H1 (cell line): ENCODE measurements around the gene POLE2. TPM values are rescaled to one million over a fixed set of nuclear protein-coding genes. Genes with fewer than 3 reads are reported as not detected.

Experiments used
- CTCF ChIA-PET: fragments of 300-600 bp; sonication (Branson Sonifier 250); formaldehyde crosslinking; loops from one replicate; lab custom pipeline; 2021; ENCODE audit not compliant: partially characterized antibody; lab: Charles Lee
- POLR2A ChIA-PET: fragments of 300-600 bp; sonication (Branson Sonifier 250); formaldehyde crosslinking; loops from one replicate; lab custom pipeline; 2021; ENCODE audit warnings: inconsistent platforms; ENCODE audit not compliant: partially characterized antibody; lab: Charles Lee
- DNase-seq, 2 experiments: peaks; one replicate each; pipeline versions ENCODE4 v3.0.0 to v3.0.0-alpha.2; 2010 to 2022; ENCODE audit warnings: low spot score in 2 of 2, low read depth in 1 of 2, mixed read lengths in 1 of 2
- FAIRE-seq: peaks from 2 replicates; lab custom pipeline; 2011; peaks lifted over from hg19 to GRCh38; lab: Jason Lieb, UNC
- H2AFZ ChIP-seq: 2 replicates; pipeline ENCODE4 v1.8.1; 2012; ENCODE audit warnings: low read length, inconsistent platforms
- H2AK5ac ChIP-seq: 2 replicates; pipeline ENCODE4 v1.6.1; 2013; ENCODE audit warnings: low read depth, low read length
- H2BK120ac ChIP-seq: replicated peaks from 2 replicates; pipeline ENCODE3; 2013; ENCODE audit warnings: low read depth, low read length, inconsistent platforms
- H2BK12ac ChIP-seq: 2 replicates; pipeline ENCODE4 v1.6.1; 2013; ENCODE audit warnings: low read depth, low read length
- H2BK15ac ChIP-seq: 2 replicates; pipeline ENCODE4 v1.6.1; 2013; ENCODE audit warnings: low read length
- H2BK20ac ChIP-seq: 2 replicates; pipeline ENCODE4 v1.6.1; 2013; ENCODE audit warnings: low read length
- H2BK5ac ChIP-seq: 2 replicates; pipeline ENCODE4 v1.6.1; 2013; ENCODE audit warnings: low read depth, low read length
- H3K14ac ChIP-seq: 2 replicates; pipeline ENCODE4 v1.6.1; 2013; ENCODE audit warnings: inconsistent platforms; ENCODE audit not compliant: insufficient read length
- H3K18ac ChIP-seq: 2 replicates; pipeline ENCODE4 v1.6.1; 2013; ENCODE audit warnings: low read length; ENCODE audit errors: extremely low read depth
- H3K23ac ChIP-seq: 2 replicates; pipeline ENCODE4 v1.6.1; 2013; ENCODE audit warnings: inconsistent platforms; ENCODE audit not compliant: insufficient read length
- H3K23me2 ChIP-seq: 2 replicates; pipeline ENCODE4 v1.6.1; 2013; ENCODE audit warnings: low read depth, low read length
- H3K27ac ChIP-seq: 2 replicates; pipeline ENCODE4 v1.6.1; 2011; ENCODE audit warnings: low read depth, low read length, inconsistent platforms
- H3K27me3 ChIP-seq, 4 experiments: replicated peaks in 1 of 4; 1 replicate in 1 of 4; 2 replicates in 3 of 4; pipeline versions ENCODE4 v1.6.1 to v1.8.1; 2011 to 2013; ENCODE audit warnings: low read length in 3 of 4, mild to moderate bottlenecking in 3 of 4, inconsistent platforms in 2 of 4, mixed read lengths in 2 of 4, moderate library complexity in 1 of 4; ENCODE audit not compliant: control insufficient read depth in 3 of 4, insufficient read depth in 3 of 4; ENCODE audit errors: extremely low read depth in 1 of 4
- H3K36me3 ChIP-seq, 4 experiments: 2 replicates each; pipeline versions ENCODE4 v1.6.1 to v1.8.1; 2011 to 2013; ENCODE audit warnings: mild to moderate bottlenecking in 4 of 4, low read length in 3 of 4, moderate library complexity in 2 of 4, control low read depth in 1 of 4, inconsistent platforms in 1 of 4; ENCODE audit not compliant: insufficient read depth in 4 of 4, control insufficient read depth in 2 of 4
- H3K4ac ChIP-seq: replicated peaks from 2 replicates; pipeline ENCODE3; 2013; ENCODE audit warnings: low read length, low read depth, mixed read lengths, inconsistent platforms; ENCODE audit not compliant: insufficient read length
- H3K4me1 ChIP-seq, 4 experiments: replicated peaks in 1 of 4; 1 replicate in 1 of 4; 2 replicates in 3 of 4; pipeline versions ENCODE4 v1.6.1 to v1.8.1; 2011 to 2013; ENCODE audit warnings: low read length in 3 of 4, inconsistent platforms in 2 of 4, mixed read lengths in 1 of 4; ENCODE audit not compliant: insufficient read depth in 4 of 4, control insufficient read depth in 3 of 4
- H3K4me2 ChIP-seq, 2 experiments: 2 replicates each; pipeline versions ENCODE4 v1.6.1 to v1.8.1; 2011 to 2013; ENCODE audit warnings: low read depth in 2 of 2, low read length in 2 of 2, control low read depth in 1 of 2, inconsistent platforms in 1 of 2, mild to moderate bottlenecking in 1 of 2; ENCODE audit not compliant: insufficient read depth in 1 of 2
- H3K4me3 ChIP-seq, 4 experiments: fragments of 200-600, 300-600 bp in 1 of 4; sonication (generic), shearing (Covaris generic), sonication (Bioruptor Twin) in 1 of 4; 2 replicates each; pipeline versions ENCODE4 v1.5.1 to v1.8.1; 2011 to 2016; ENCODE audit warnings: low read length in 4 of 4, low read depth in 3 of 4, control low read depth in 2 of 4, inconsistent platforms in 2 of 4, mild to moderate bottlenecking in 2 of 4, mixed read lengths in 1 of 4, moderate library complexity in 1 of 4; ENCODE audit not compliant: insufficient read depth in 2 of 4; ENCODE audit errors: extremely low read depth in 1 of 4
- H3K56ac ChIP-seq: replicated peaks from 2 replicates; pipeline ENCODE3; 2013; ENCODE audit warnings: low read depth, mild to moderate bottlenecking, mixed read lengths, low read length, inconsistent platforms; ENCODE audit not compliant: insufficient read length
- H3K79me1 ChIP-seq: 2 replicates; pipeline ENCODE4 v1.6.1; 2013; ENCODE audit warnings: low read depth, low read length, control low read depth
- H3K79me2 ChIP-seq, 2 experiments: 2 replicates each; pipeline versions ENCODE4 v1.6.1 to v1.8.1; 2012 to 2013; ENCODE audit warnings: low read length in 2 of 2, mild to moderate bottlenecking in 2 of 2, inconsistent platforms in 1 of 2; ENCODE audit not compliant: insufficient read depth in 2 of 2, control insufficient read depth in 1 of 2
- H3K9ac ChIP-seq, 4 experiments: replicated peaks in 1 of 4; 1 replicate in 1 of 4; 2 replicates in 3 of 4; pipeline versions ENCODE4 v1.6.1 to v1.8.1; 2011 to 2013; ENCODE audit warnings: low read depth in 3 of 4, low read length in 3 of 4, control low read depth in 2 of 4, mild to moderate bottlenecking in 2 of 4, moderate library complexity in 2 of 4, inconsistent platforms in 1 of 4; ENCODE audit errors: extremely low read depth in 1 of 4
- H3K9me3 ChIP-seq, 2 experiments: 2 replicates each; pipeline versions ENCODE4 v1.6.1 to v1.8.1; 2012 to 2013; ENCODE audit warnings: mild to moderate bottlenecking in 2 of 2, moderate library complexity in 2 of 2, control low read depth in 1 of 2, inconsistent platforms in 1 of 2, low read depth in 1 of 2, low read length in 1 of 2, mixed read lengths in 1 of 2; ENCODE audit not compliant: insufficient read depth in 2 of 2
- H4K20me1 ChIP-seq, 2 experiments: replicated peaks in 1 of 2; 2 replicates each; pipeline versions ENCODE3 to v1.8.1; 2011 to 2013; ENCODE audit warnings: inconsistent platforms in 2 of 2, low read length in 2 of 2, mild to moderate bottlenecking in 1 of 2; ENCODE audit not compliant: insufficient read depth in 2 of 2, control insufficient read depth in 1 of 2
- H4K5ac ChIP-seq: 2 replicates; pipeline ENCODE4 v1.6.1; 2013; ENCODE audit warnings: low read length, low read depth, mixed read lengths, inconsistent platforms; ENCODE audit not compliant: insufficient read length
- H4K8ac ChIP-seq: 2 replicates; pipeline ENCODE4 v1.8.0; 2013; ENCODE audit warnings: mild to moderate bottlenecking, moderate library complexity, low read length, inconsistent platforms; ENCODE audit not compliant: insufficient read depth; ENCODE audit errors: extremely low read depth
- H4K91ac ChIP-seq: replicated peaks from 2 replicates; pipeline ENCODE3; 2013; ENCODE audit warnings: low read length, mixed read lengths, inconsistent platforms; ENCODE audit not compliant: insufficient read length
- BCL11A ChIP-seq, 2 experiments: IDR thresholded peaks; one replicate each; pipeline ENCODE4 v1.6.1; 2011; ENCODE audit warnings: low read depth in 2 of 2, low read length in 2 of 2, mild to moderate bottlenecking in 2 of 2
- CBX5 ChIP-seq: fragments of 300-800, 300-1000 bp; sonication (generic); IDR thresholded peaks from 2 replicates; pipeline ENCODE4 v1.7.1; 2016; ENCODE audit warnings: antibody characterized with exemption, low read length, low read depth
- EGR1 ChIP-seq: IDR thresholded peaks from 2 replicates; pipeline ENCODE4 v1.6.1; 2011; ENCODE audit warnings: low read depth, low read length, borderline replicate concordance
- GTF2F1 ChIP-seq: IDR thresholded peaks from 2 replicates; pipeline ENCODE4 v1.6.1; 2012; ENCODE audit warnings: low read depth, low read length, improper control_type of control experiment, borderline replicate concordance
- HDAC6 ChIP-seq: IDR thresholded peaks from one replicate; pipeline ENCODE4 v1.7.1; 2012; ENCODE audit warnings: low read depth, mild to moderate bottlenecking, inconsistent platforms, low read length, moderate library complexity
- JUN ChIP-seq: IDR thresholded peaks from 2 replicates; pipeline ENCODE4 v1.6.1; 2011; ENCODE audit warnings: low read depth, mild to moderate bottlenecking, improper control_type of control experiment, low read length
- JUND ChIP-seq: IDR thresholded peaks from 2 replicates; pipeline ENCODE4 v1.6.1; 2011; ENCODE audit warnings: mild to moderate bottlenecking, improper control_type of control experiment, low read length
- RBBP5 ChIP-seq: IDR thresholded peaks from 2 replicates; pipeline ENCODE4 v1.7.1; 2012; ENCODE audit warnings: low read depth, mild to moderate bottlenecking, inconsistent platforms, low read length, moderate library complexity, borderline replicate concordance
- RXRA ChIP-seq: IDR thresholded peaks from 2 replicates; pipeline ENCODE4 v1.6.1; 2011; ENCODE audit warnings: low read depth, mild to moderate bottlenecking, low read length, moderate library complexity; ENCODE audit not compliant: insufficient read depth
- SIRT6 ChIP-seq: IDR thresholded peaks from one replicate; pipeline ENCODE4 v1.7.1; 2012; ENCODE audit warnings: low read length, inconsistent platforms
- TEAD4 ChIP-seq: IDR thresholded peaks from 2 replicates; pipeline ENCODE4 v1.6.1; 2012; ENCODE audit warnings: low read depth, low read length, inconsistent platforms, mixed read lengths
- USF2 ChIP-seq: IDR thresholded peaks from 2 replicates; pipeline ENCODE4 v1.6.1; 2011; ENCODE audit warnings: low read length, improper control_type of control experiment
- polyA plus RNA-seq, 7 experiments: library from polyadenylated mRNA; depleted of rRNA in 3 of 7; stranded (reverse) in 5 of 7; unstranded in 2 of 7; fragments of >200 nt in 5 of 7; fragments of 200-250 nt in 2 of 7; gene quantifications; 1 replicate in 5 of 7; 2 replicates in 1 of 7; 4 replicates in 1 of 7; pipeline versions ENCODE4 v1.2.1 to v1.2.3, GENCODE V29; 2011 to 2013; ENCODE audit warnings: missing spikeins in 2 of 7, mixed read lengths in 2 of 7
- total RNA-seq: library from RNA; stranded (reverse); fragmentation: NEBNext Ultra II Directional; extraction: Animal tissue kit (Norgen Biotek cat#: 25700); gene quantifications from 2 replicates; pipeline ENCODE4 v1.2.1, GENCODE V29; 2021
- TF ChIP-seq, protein P1 (sequence below): IDR thresholded peaks from 2 replicates; pipeline ENCODE4 v1.6.1; 2012; ENCODE audit warnings: low read length, inconsistent platforms

POLE2 gene
- total and polyA plus RNA-seq, 2 of the 8 experiments (the other 6 are each of a cell fraction or from before 2014, with no cell fraction given): 31.2 to 41.7 TPM

- Histone ChIP-seq H2BK120ac (no peak overlapping the region), H3K9ac (no peak overlapping the region), H3K4me3 (no peak overlapping the region), H3K36me3 (no peaks in the 10 kb centered on the region), H2AK5ac (no peak overlapping the region), H3K27ac (no peak overlapping the region), H3K14ac (no peak overlapping the region), H3K18ac (no peak overlapping the region), H2BK20ac (no peak overlapping the region), H4K91ac (no peak overlapping the region), H3K23me2 (no peaks in the 10 kb centered on the region), H3K4me1 (no peaks in the 10 kb centered on the region), H3K79me2 (no peaks in the 10 kb centered on the region), H2BK15ac (no peak overlapping the region), H4K5ac (no peak overlapping the region), H4K8ac (no peak overlapping the region), H3K9me3 (no peaks in the 10 kb centered on the region), H3K23ac (no peak overlapping the region), H2BK5ac (no peak overlapping the region), H2BK12ac (no peak overlapping the region), H4K20me1 (peaks cover 0 to 1% of the 10 kb centered on the region in 2 experiments), H2AFZ (no peak overlapping the region), H3K56ac (no peak overlapping the region), H3K4ac (no peak overlapping the region), H3K4me2 (no peak overlapping the region), H3K27me3 (peaks cover 0 to 1% (median 0%) of the 10 kb centered on the region in 4 experiments; a peak in 1 of 7 replicates), H3K79me1 (no peaks in the 10 kb centered on the region)
- FAIRE-seq: no peak
- ChIA-PET CTCF (interaction anchor here (0.6 kb wide), 1 partner anchor 75 kb away, joined by 3 read pairs; no protein-coding TSS in a partner anchor), POLR2A (no interaction called here)
- TF ChIP-seq BCL11A (IDR thresholded peaks at IDR 0.05; ENCODE audit: low read depth in 2 of 2, low read length in 2 of 2) (no peak), SIRT6 (no peak), HDAC6 (no peak), TEAD4 (no peak), EGR1 (no peak), CBX5 (no peak), JUND (no peak), GTF2F1 (no peak), JUN (no peak), RBBP5 (no peak), USF2 (no peak), RXRA (no peak)
- TF ChIP-seq, protein P1, sequence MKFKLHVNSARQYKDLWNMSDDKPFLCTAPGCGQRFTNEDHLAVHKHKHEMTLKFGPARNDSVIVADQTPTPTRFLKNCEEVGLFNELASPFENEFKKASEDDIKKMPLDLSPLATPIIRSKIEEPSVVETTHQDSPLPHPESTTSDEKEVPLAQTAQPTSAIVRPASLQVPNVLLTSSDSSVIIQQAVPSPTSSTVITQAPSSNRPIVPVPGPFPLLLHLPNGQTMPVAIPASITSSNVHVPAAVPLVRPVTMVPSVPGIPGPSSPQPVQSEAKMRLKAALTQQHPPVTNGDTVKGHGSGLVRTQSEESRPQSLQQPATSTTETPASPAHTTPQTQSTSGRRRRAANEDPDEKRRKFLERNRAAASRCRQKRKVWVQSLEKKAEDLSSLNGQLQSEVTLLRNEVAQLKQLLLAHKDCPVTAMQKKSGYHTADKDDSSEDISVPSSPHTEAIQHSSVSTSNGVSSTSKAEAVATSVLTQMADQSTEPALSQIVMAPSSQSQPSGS: no peak
- no peak for DNase-seq
Observed at GRCh38 chr14:49720744-49721143, 32.7 kb upstream of the POLE2 start.
